Mucosa of descending colon (tissue), 3 donors: ENCODE results near the gene RPL6. TPM values are rescaled to one million over a fixed set of nuclear protein-coding genes. Genes with fewer than 3 reads are reported as not detected.
"Not testable (repeated sequence)": the region's sequence is repeated elsewhere in the genome, so short reads cannot be mapped to it uniquely, and the experiment has no call there.

Source experiments
- ATAC-seq: fragments of 200-7000 bp; cut with Tn5 transposase; one replicate; pipeline ENCODE4 v1.9.1; 2020; ENCODE audit warnings: mild to moderate bottlenecking, moderate library complexity
- DNase-seq, 3 donors: peaks; one replicate each; pipeline ENCODE4 v3.0.0-alpha.2; 2020
- H3K36me3 ChIP-seq: fragments of 200-600 bp; one replicate; pipeline ENCODE4 v1.8.0; 2021; ENCODE audit warnings: low read depth, mild to moderate bottlenecking
- H3K4me1 ChIP-seq: fragments of 200-600 bp; one replicate; pipeline ENCODE4 v1.8.0; 2021; ENCODE audit warnings: low read depth, mild to moderate bottlenecking
- H3K4me3 ChIP-seq: fragments of 200-600 bp; one replicate; pipeline ENCODE4 v1.8.0; 2021; ENCODE audit warnings: mild to moderate bottlenecking
- H3K9me3 ChIP-seq: fragments of 200-600 bp; one replicate; pipeline ENCODE4 v1.8.0; 2021; ENCODE audit warnings: mild to moderate bottlenecking
- CTCF ChIP-seq: fragments of 200-600 bp; IDR thresholded peaks from one replicate; pipeline ENCODE4 v1.8.0; 2022; ENCODE audit warnings: antibody characterized with exemption, mild to moderate bottlenecking
- intact Hi-C, 2 donors: fragments of 100-400 bp; cut with DNase I in 1 of 2; cut with micrococcal nuclease in 1 of 2; formaldehyde crosslinking; loops; one replicate each; pipeline versions ENCODE4 v1.11.0 to v1.11.1; 2022; cut with DNase I, micrococcal nuclease
- long read RNA-seq, 2 donors: library from polyadenylated mRNA; unstranded; transcript quantifications; one replicate each; pipeline ENCODE4 v2.0.0, GENCODE V29; 2019 to 2021
- total RNA-seq, 3 donors: library from RNA; stranded (reverse); fragmentation: NEBNext Ultra II Directional in 2 of 3; extraction: Animal tissue kit (Norgen Biotek cat#: 25700) in 2 of 3; gene quantifications; one replicate each; pipeline versions ENCODE4 v1.2.1 to v1.2.4, GENCODE V29; 2021 to 2023
- donor health status: DM: no; HTN: no; CAD: no; lungs with moderate emphysema.
- donor health status: DM: no; HTN: no; CAD: no.
- donor health status: DM: no; HTN: yes; CAD: no.

RPL6 gene
- total RNA-seq, result 100 to 1,000 TPM; 860 to 921 (median 894) TPM
- long read RNA-seq, donor 1, transcript RPL6-201 (7 exons, 947 nt), result major isoform, 27 of 40 reads
- long read RNA-seq, donor 1, partial matches to known transcripts, result 8 of 40 reads
- long read RNA-seq, donor 1, other reads (novel, unspliced or antisense), result 2 of 40 reads
- long read RNA-seq, donor 2, transcript RPL6-202 (7 exons, 1,074 nt), result minor isoform, 6 of 777 reads
- long read RNA-seq, donor 2, transcript RPL6-201 (7 exons, 947 nt), result major isoform, 434 of 777 reads
- long read RNA-seq, donor 2, partial matches to known transcripts, result 321 of 777 reads
- long read RNA-seq, donor 2, other reads (novel, unspliced or antisense), result 14 of 777 reads

- Histone ChIP-seq H3K36me3 (no peaks in the 10 kb centered on the region), H3K4me3 (peak within 1 kb of the TSS; percentile 64), H3K4me1 (peaks cover 14% of the 10 kb centered on the region), H3K9me3 (no peaks in the 10 kb centered on the region)
- intact Hi-C loops, result no loop called here
- DNase-seq (peak; percentile 76 to 87 (median 81)), ATAC-seq (peak; percentile 97)
- TF ChIP-seq CTCF, result no peak
Measured at GRCh38 chr12:112409064-112409905, at the start of gene RPL6. Gene RPL6 (minus strand): TSS chr12:112409605. CDS start chr12:112408656, 949 bp downstream.

- intact Hi-C loops, result no loop called here
- TF ChIP-seq CTCF, result no peak
- H3K4me3 ChIP-seq, result no peak overlapping the region
- H3K36me3 ChIP-seq, result no peaks in the 10 kb centered on the region
- no peak for ATAC-seq
- no peak for DNase-seq
- no peaks in the 10 kb centered on the region for H3K9me3 ChIP-seq
- no peaks in the 10 kb centered on the region for H3K4me1 ChIP-seq
Measured at GRCh38 chr12:112458751-112459150, 49.3 kb upstream of the RPL6 start.

- intact Hi-C loops, result no loop called here
- no peak for TF ChIP-seq CTCF
- Histone ChIP-seq H3K4me1 (no peaks in the 10 kb centered on the region), H3K4me3 (no peak overlapping the region), H3K9me3 (no peaks in the 10 kb centered on the region), H3K36me3 (no peaks in the 10 kb centered on the region)
- DNase-seq, result no peak
- no peak for ATAC-seq
Measured at GRCh38 chr12:112458330-112458729, 48.9 kb upstream of the RPL6 start.

GRCh38 chr12:112457142-112457541 is 47.7 kb upstream of the RPL6 start:
- DNase-seq, H3K4me3 ChIP-seq, H3K36me3 ChIP-seq, intact Hi-C loops, H3K4me1 ChIP-seq, H3K9me3 ChIP-seq, ATAC-seq: not testable (repeated sequence)

- no peaks in the 10 kb centered on the region for H3K36me3 ChIP-seq
- intact Hi-C loops, result no loop called here
Measured at GRCh38 chr12:112456029-112456428, 46.6 kb upstream of the RPL6 start.

More at GRCh38 chr12:112456029-112456428, 46.6 kb upstream of the RPL6 start:
- ATAC-seq (no peak), DNase-seq (no peak)
- no peak for TF ChIP-seq CTCF
- Histone ChIP-seq H3K4me1 (no peaks in the 10 kb centered on the region), H3K9me3 (no peaks in the 10 kb centered on the region), H3K4me3 (no peak overlapping the region)
